SK-N-SH (cell line): Measurements from ENCODE around the gene ERAP2. TPM values are rescaled to one million over a fixed set of nuclear protein-coding genes. Genes with fewer than 3 reads are reported as not detected.

Experiments used
- CTCF ChIA-PET: fragments of 300-600, 350-600 bp; formaldehyde crosslinking; extraction: SDS; loops from one replicate; lab custom pipeline; 2021; lab: Yijun Ruan, JAX
- POLR2A ChIA-PET: fragments of 350-600 bp; sonication (Branson Sonifier 250); formaldehyde crosslinking; extraction: SDS; loops from one replicate; lab custom pipeline; 2020; ENCODE audit warnings: antibody characterized with exemption, inconsistent platforms; lab: Yijun Ruan, JAX
- DNase-seq: peaks from one replicate; pipeline ENCODE4 v3.0.0; 2012
- H2AFZ ChIP-seq: fragments of 200-600 bp; sonication (generic); 2 replicates; pipeline ENCODE4 v1.8.1; 2016; ENCODE audit warnings: antibody characterized with exemption, mild to moderate bottlenecking, low read depth
- H3F3A ChIP-seq: fragments of 200-600 bp; sonication (generic); replicated peaks from 2 replicates; pipeline ENCODE3; 2016; ENCODE audit warnings: antibody characterized with exemption, mild to moderate bottlenecking; ENCODE audit not compliant: insufficient read depth
- H3K27ac ChIP-seq, 2 experiments: fragments of 200-500 bp in 1 of 2; fragments of 200-600 bp in 1 of 2; sonication (Bioruptor generic) in 1 of 2; sonication (generic), shearing (Covaris generic) in 1 of 2; 2 replicates each; pipeline versions ENCODE4 v1.5.1 to v1.6.1; 2014 to 2016; ENCODE audit warnings: low read depth in 2 of 2, inconsistent platforms in 1 of 2, low read length in 1 of 2, mild to moderate bottlenecking in 1 of 2, mixed read lengths in 1 of 2
- H3K27me3 ChIP-seq: fragments of 200-600 bp; sonication (generic), shearing (Covaris generic); 2 replicates; pipeline ENCODE4 v1.6.1; 2016; ENCODE audit warnings: mixed run types; ENCODE audit not compliant: insufficient read depth
- H3K36me3 ChIP-seq, 2 experiments: fragments of 200-500 bp in 1 of 2; fragments of 200-600 bp in 1 of 2; sonication (Bioruptor generic) in 1 of 2; sonication (generic) in 1 of 2; replicated peaks in 1 of 2; 2 replicates each; pipeline versions ENCODE3 to v1.5.1; 2014 to 2016; ENCODE audit warnings: low read length in 1 of 2, mild to moderate bottlenecking in 1 of 2; ENCODE audit not compliant: insufficient read depth in 2 of 2, control insufficient read depth in 1 of 2
- H3K4me1 ChIP-seq, 2 experiments: fragments of 200-500 bp in 1 of 2; fragments of 200-600 bp in 1 of 2; sonication (Bioruptor generic) in 1 of 2; sonication (generic), shearing (Covaris generic) in 1 of 2; 2 replicates each; pipeline versions ENCODE4 v1.5.1 to v1.6.1; 2014 to 2016; ENCODE audit warnings: low read depth in 1 of 2, low read length in 1 of 2, mixed run types in 1 of 2; ENCODE audit not compliant: insufficient read depth in 2 of 2, control insufficient read depth in 1 of 2
- H3K4me2 ChIP-seq: fragments of 200-600 bp; sonication (generic), shearing (Covaris generic); 2 replicates; pipeline ENCODE4 v1.6.1; 2017; ENCODE audit warnings: mixed run types
- H3K4me3 ChIP-seq, 2 experiments: fragments of 200-500 bp in 1 of 2; fragments of 200-600 bp in 1 of 2; sonication (Bioruptor generic) in 1 of 2; sonication (generic), shearing (Covaris generic) in 1 of 2; 2 replicates each; pipeline versions ENCODE4 v1.5.1 to v1.8.1; 2014 to 2016; ENCODE audit warnings: low read depth in 2 of 2, inconsistent platforms in 1 of 2, low read length in 1 of 2, mild to moderate bottlenecking in 1 of 2, mixed read lengths in 1 of 2, moderate library complexity in 1 of 2
- H3K79me2 ChIP-seq: fragments of 200-600 bp; sonication (generic); 2 replicates; pipeline ENCODE4 v1.8.1; 2017; ENCODE audit warnings: mild to moderate bottlenecking; ENCODE audit not compliant: insufficient read depth
- H3K9ac ChIP-seq: fragments of 200-600 bp; sonication (generic); 2 replicates; pipeline ENCODE4 v1.6.1; 2017; ENCODE audit warnings: mixed run types
- H3K9me2 ChIP-seq: fragments of 200-600 bp; sonication (generic); 2 replicates; pipeline ENCODE4 v1.6.1; 2017; ENCODE audit warnings: mixed run types
- H3K9me3 ChIP-seq: fragments of 200-600 bp; sonication (generic); 2 replicates; pipeline ENCODE4 v1.6.1; 2017; ENCODE audit warnings: mixed run types, mild to moderate bottlenecking, moderate library complexity
- H4K20me1 ChIP-seq: fragments of 200-600 bp; sonication (generic); 2 replicates; pipeline ENCODE4 v1.6.1; 2017; ENCODE audit warnings: mild to moderate bottlenecking, mixed run types; ENCODE audit not compliant: insufficient read depth
- ELF1 ChIP-seq: IDR thresholded peaks from 2 replicates; pipeline ENCODE4 v1.4.0; 2012
- EP300 ChIP-seq, 2 experiments: IDR thresholded peaks; 2 replicates each; pipeline versions ENCODE4 v1.4.0 to v1.6.1; 2012; ENCODE audit warnings: borderline replicate concordance in 1 of 2, low read depth in 1 of 2, low read length in 1 of 2
- FOSL2 ChIP-seq: IDR thresholded peaks from 2 replicates; pipeline ENCODE4 v1.4.0; 2012; ENCODE audit warnings: low read depth, mild to moderate bottlenecking, moderate library complexity, borderline replicate concordance
- GABPA ChIP-seq: IDR thresholded peaks from 2 replicates; pipeline ENCODE4 v1.4.0; 2012; ENCODE audit warnings: low read depth, mild to moderate bottlenecking
- GATA2 ChIP-seq: sonication (generic); formaldehyde crosslinking; IDR thresholded peaks from 2 replicates; pipeline ENCODE4 v1.5.0; 2020; ENCODE audit warnings: mild to moderate bottlenecking, missing genetic modification reagents
- IRF3 ChIP-seq: fragments of 150-350 bp; IDR thresholded peaks from 2 replicates; pipeline ENCODE4 v1.6.1; 2016; ENCODE audit warnings: mild to moderate bottlenecking, low read depth, low read length
- MAX ChIP-seq: IDR thresholded peaks from 2 replicates; pipeline ENCODE4 v1.4.0; 2012; ENCODE audit warnings: low read depth
- MEF2A ChIP-seq: IDR thresholded peaks from 2 replicates; pipeline ENCODE4 v1.4.0; 2012; ENCODE audit warnings: low read depth, borderline replicate concordance
- MXI1 ChIP-seq: IDR thresholded peaks from 2 replicates; pipeline ENCODE4 v1.6.1; 2012; ENCODE audit warnings: mild to moderate bottlenecking, low read depth, low read length, improper control_type of control experiment
- NFIC ChIP-seq: IDR thresholded peaks from 2 replicates; pipeline ENCODE4 v1.4.0; 2012; ENCODE audit warnings: borderline replicate concordance
- NRF1 ChIP-seq: IDR thresholded peaks from 2 replicates; pipeline ENCODE4 v1.6.1; 2012; ENCODE audit warnings: low read depth, mild to moderate bottlenecking, low read length
- RAD21 ChIP-seq: IDR thresholded peaks from 2 replicates; pipeline ENCODE4 v1.6.1; 2012; ENCODE audit warnings: mild to moderate bottlenecking, low read length
- RCOR1 ChIP-seq: fragments of 150-350 bp; IDR thresholded peaks from 2 replicates; pipeline ENCODE4 v1.6.1; 2017; ENCODE audit warnings: antibody characterized with exemption, low read length
- RFX5 ChIP-seq: IDR thresholded peaks from 2 replicates; pipeline ENCODE4 v1.6.1; 2012; ENCODE audit warnings: mild to moderate bottlenecking, improper control_type of control experiment, low read length
- SIN3A ChIP-seq: IDR thresholded peaks from 2 replicates; pipeline ENCODE4 v1.6.1; 2012; ENCODE audit warnings: low read depth, mild to moderate bottlenecking, low read length, moderate library complexity, borderline replicate concordance
- SMC3 ChIP-seq: IDR thresholded peaks from 2 replicates; pipeline ENCODE4 v1.6.1; 2012; ENCODE audit warnings: low read depth, low read length, improper control_type of control experiment
- TAF1 ChIP-seq: IDR thresholded peaks from 2 replicates; pipeline ENCODE4 v1.6.1; 2012; ENCODE audit warnings: low read depth, mild to moderate bottlenecking, low read length, moderate library complexity, borderline replicate concordance
- USF1 ChIP-seq: IDR thresholded peaks from 2 replicates; pipeline ENCODE4 v1.4.0; 2012; ENCODE audit warnings: low read depth, borderline replicate concordance
- USF2 ChIP-seq: fragments of 150-350 bp; IDR thresholded peaks from 2 replicates; pipeline ENCODE4 v1.6.1; 2017; ENCODE audit warnings: antibody characterized with exemption, low read length, low read depth, borderline replicate concordance
- YY1 ChIP-seq: IDR thresholded peaks from 2 replicates; pipeline ENCODE4 v1.4.0; 2012; ENCODE audit warnings: low read depth, mild to moderate bottlenecking
- WGBS: methylation state at CpG from one replicate; pipeline ENCODE4 v1.1.6; 2017; ENCODE audit warnings: low lambda C conversion rate; 5-methylcytosine and 5-hydroxymethylcytosine counted together
- polyA plus RNA-seq, 3 experiments: library from polyadenylated mRNA; depleted of rRNA; stranded (reverse); fragments of >200 nt; gene quantifications; 2 replicates each; pipeline ENCODE4 v1.2.3, GENCODE V29; 2012

Gene ERAP2
- polyA plus RNA-seq, 1 of the 3 experiments (the other 2 are of a cell fraction), result 13.2 TPM

GRCh38 chr5:96857454-96857853 is 18.8 kb upstream of the ERAP2 start (continued):
- TF ChIP-seq NRF1 (no peak), TAF1 (no peak), MXI1 (no peak), SMC3 (no peak), NFIC (no peak)

GRCh38 chr5:96857924-96858323 is 18.4 kb upstream of the ERAP2 start:
- 100% methylated on average over 4 of the region's 4 CpGs for WGBS
- POLR2A ChIA-PET, result interaction anchor here (0.5 kb wide), 1 partner anchor 301 kb away, joined by 3 read pairs; no protein-coding TSS in a partner anchor

GRCh38 chr5:96859375-96859774 is 16.9 kb upstream of the ERAP2 start:
- POLR2A ChIA-PET, result no interaction called here
- TF ChIP-seq RCOR1 (no peak), IRF3 (no peak), ELF1 (no peak), YY1 (no peak), RAD21 (no peak), NRF1 (no peak), RFX5 (no peak), MAX (no peak), GATA2 (CRISPR knock-in tag) (no peak), USF2 (no peak), FOSL2 (no peak), SIN3A (no peak), USF1 (no peak), GABPA (no peak), EP300 (IDR thresholded peaks at IDR 0.05; ENCODE audit: borderline replicate concordance in 1 of 2, low read depth in 1 of 2, low read length in 1 of 2) (no peak)

More at GRCh38 chr5:96857924-96858323, 18.4 kb upstream of the ERAP2 start:
- H2AFZ ChIP-seq, result no peak overlapping the region
- H3K27me3 ChIP-seq, result no peaks in the 10 kb centered on the region
- no peak overlapping the region for H3K27ac ChIP-seq
- CTCF ChIA-PET, result interaction anchor here (1.1 to 1.5 kb wide), 2 partner anchors 10 to 304 kb away, joined by 4 to 7 read pairs; no protein-coding TSS in a partner anchor
- H3K9ac ChIP-seq, result no peak overlapping the region
- peaks cover 4% of the 10 kb centered on the region for H3F3A ChIP-seq
- H4K20me1 ChIP-seq, result no peaks in the 10 kb centered on the region
- H3K9me2 ChIP-seq, result no peaks in the 10 kb centered on the region
- H3K36me3 ChIP-seq, result no peaks in the 10 kb centered on the region
- H3K4me1 ChIP-seq, result peaks cover 0 to 16% of the 10 kb centered on the region in 2 experiments
- no peak overlapping the region for H3K4me2 ChIP-seq
- H3K9me3 ChIP-seq, result no peaks in the 10 kb centered on the region
- no peaks in the 10 kb centered on the region for H3K79me2 ChIP-seq
- DNase-seq, result no peak
- H3K4me3 ChIP-seq, result no peak overlapping the region
- no peak for TF ChIP-seq TAF1
- no peak for TF ChIP-seq USF1
- TF ChIP-seq MEF2A, result no peak

More at GRCh38 chr5:96859375-96859774, 16.9 kb upstream of the ERAP2 start:
- H2AFZ ChIP-seq, result no peak overlapping the region
- no peak overlapping the region for H3K4me3 ChIP-seq
- H3K4me1 ChIP-seq, result peaks cover 0 to 12% of the 10 kb centered on the region in 2 experiments; a peak in 2 of 4 replicates
- H3K27ac ChIP-seq, result no peak overlapping the region
- no peaks in the 10 kb centered on the region for H4K20me1 ChIP-seq
- H3K9me3 ChIP-seq, result no peaks in the 10 kb centered on the region
- no peak for DNase-seq
- H3K79me2 ChIP-seq, result no peaks in the 10 kb centered on the region
- no peaks in the 10 kb centered on the region for H3K27me3 ChIP-seq
- CTCF ChIA-PET, result interaction anchor here (1.0 to 2.1 kb wide), 3 partner anchors 9 to 107 kb away, joined by 3 to 6 read pairs (median 3); no protein-coding TSS in a partner anchor
- WGBS, result 100% methylated on average over 2 of the region's 2 CpGs
- H3K36me3 ChIP-seq, result no peaks in the 10 kb centered on the region
- H3F3A ChIP-seq, result no peaks in the 10 kb centered on the region
- H3K4me2 ChIP-seq, result no peak overlapping the region
- no peaks in the 10 kb centered on the region for H3K9me2 ChIP-seq
- H3K9ac ChIP-seq, result no peak overlapping the region
